GM12875 (cell line): ENCODE measurements around the gene RFNG.

Experiments used
- H3K4me3 ChIP-seq: one replicate; pipeline ENCODE4 v1.5.1; 2011; ENCODE audit warnings: low read depth, low read length, control low read depth
- TF ChIP-seq, protein P1 (sequence below): IDR thresholded peaks from 2 replicates; pipeline ENCODE4 v1.5.1; 2011; ENCODE audit warnings: low read depth, mild to moderate bottlenecking, control low read depth, inconsistent platforms, low read length, moderate library complexity, borderline replicate concordance; ENCODE audit not compliant: insufficient read depth

Gene RFNG

DNA sequence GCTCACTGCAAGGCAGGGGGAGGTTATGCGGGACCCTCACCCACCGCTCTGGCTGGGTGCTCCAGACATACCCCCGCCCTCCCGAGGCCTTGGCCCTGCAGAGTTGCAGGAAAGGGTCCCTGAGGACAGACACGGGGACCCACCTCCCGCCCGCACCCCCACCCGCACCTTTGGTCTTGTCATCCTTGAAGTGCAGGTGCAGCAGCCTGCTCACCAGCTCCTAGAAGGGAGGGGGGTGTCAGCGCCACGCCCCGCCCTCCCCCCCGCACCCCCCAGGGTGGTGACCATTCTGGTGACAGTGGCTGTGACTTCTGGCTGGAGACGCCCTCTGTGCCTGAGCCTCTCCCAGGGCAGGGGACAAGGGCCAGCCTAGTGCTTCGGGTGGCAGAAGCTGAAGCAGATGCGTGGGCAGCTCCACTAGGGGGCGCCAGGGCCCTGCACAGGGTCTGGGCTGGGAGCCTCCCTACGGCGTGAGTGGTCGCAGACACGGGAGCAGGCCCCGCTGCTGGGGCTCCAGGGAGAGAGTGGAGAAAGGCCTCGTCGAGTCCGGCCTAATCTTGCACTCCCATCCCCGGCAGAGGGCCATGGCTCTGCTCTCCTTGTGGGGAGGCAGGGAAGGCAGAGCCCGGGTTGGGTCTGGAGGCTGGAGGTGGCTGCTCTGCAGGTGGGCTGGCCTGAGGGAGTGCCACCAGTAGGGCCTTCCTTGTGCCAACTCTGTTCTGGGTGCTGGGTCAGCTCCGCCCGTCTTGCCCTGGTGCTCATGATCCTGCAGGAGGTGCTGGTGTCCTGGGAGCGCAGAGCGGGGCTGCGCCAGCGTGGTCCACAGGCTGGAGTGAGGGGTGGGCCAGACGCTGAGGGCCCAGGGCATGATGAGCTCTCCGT, 31.7 kb downstream of the RFNG start:
- TF ChIP-seq, protein P1, sequence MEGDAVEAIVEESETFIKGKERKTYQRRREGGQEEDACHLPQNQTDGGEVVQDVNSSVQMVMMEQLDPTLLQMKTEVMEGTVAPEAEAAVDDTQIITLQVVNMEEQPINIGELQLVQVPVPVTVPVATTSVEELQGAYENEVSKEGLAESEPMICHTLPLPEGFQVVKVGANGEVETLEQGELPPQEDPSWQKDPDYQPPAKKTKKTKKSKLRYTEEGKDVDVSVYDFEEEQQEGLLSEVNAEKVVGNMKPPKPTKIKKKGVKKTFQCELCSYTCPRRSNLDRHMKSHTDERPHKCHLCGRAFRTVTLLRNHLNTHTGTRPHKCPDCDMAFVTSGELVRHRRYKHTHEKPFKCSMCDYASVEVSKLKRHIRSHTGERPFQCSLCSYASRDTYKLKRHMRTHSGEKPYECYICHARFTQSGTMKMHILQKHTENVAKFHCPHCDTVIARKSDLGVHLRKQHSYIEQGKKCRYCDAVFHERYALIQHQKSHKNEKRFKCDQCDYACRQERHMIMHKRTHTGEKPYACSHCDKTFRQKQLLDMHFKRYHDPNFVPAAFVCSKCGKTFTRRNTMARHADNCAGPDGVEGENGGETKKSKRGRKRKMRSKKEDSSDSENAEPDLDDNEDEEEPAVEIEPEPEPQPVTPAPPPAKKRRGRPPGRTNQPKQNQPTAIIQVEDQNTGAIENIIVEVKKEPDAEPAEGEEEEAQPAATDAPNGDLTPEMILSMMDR = peak; percentile 97
- H3K4me3 ChIP-seq = no peak overlapping the region

DNA sequence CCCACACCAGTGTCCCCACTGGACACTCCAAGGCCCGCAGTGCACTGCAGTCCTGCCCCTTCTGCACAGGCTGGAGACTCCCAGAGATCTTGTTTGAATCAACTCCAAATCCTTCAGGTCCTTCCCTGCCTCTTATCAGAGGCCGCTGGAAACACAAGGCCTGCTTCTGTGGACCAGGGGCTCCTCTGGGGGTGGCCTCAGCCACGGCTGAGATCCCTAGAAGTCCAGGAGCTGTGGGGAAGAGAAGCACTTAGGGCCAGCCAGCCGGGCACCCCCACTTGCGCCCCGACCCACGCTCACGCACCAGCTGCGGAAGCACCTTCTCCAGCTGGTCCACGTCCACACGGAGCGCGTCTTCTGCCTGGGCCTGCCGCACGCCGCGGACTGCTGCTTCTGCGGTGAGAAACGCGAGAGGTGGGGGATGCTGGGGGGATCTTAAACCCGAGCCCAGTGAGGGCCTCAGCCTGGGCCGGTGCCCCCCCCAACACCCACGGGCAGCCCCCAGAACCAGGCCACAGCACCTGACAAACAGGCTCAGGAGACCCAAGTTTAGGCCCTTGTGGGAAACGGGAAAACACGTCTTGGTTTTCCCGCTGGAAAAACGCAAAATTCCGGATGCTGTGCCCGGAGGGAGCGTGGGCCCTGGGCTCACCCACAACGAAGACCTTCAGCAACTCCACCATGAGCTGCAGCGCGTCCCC, 32.5 kb downstream of the RFNG start:
- H3K4me3 ChIP-seq = no peak overlapping the region
- TF ChIP-seq, protein P1 = no peak

DNA sequence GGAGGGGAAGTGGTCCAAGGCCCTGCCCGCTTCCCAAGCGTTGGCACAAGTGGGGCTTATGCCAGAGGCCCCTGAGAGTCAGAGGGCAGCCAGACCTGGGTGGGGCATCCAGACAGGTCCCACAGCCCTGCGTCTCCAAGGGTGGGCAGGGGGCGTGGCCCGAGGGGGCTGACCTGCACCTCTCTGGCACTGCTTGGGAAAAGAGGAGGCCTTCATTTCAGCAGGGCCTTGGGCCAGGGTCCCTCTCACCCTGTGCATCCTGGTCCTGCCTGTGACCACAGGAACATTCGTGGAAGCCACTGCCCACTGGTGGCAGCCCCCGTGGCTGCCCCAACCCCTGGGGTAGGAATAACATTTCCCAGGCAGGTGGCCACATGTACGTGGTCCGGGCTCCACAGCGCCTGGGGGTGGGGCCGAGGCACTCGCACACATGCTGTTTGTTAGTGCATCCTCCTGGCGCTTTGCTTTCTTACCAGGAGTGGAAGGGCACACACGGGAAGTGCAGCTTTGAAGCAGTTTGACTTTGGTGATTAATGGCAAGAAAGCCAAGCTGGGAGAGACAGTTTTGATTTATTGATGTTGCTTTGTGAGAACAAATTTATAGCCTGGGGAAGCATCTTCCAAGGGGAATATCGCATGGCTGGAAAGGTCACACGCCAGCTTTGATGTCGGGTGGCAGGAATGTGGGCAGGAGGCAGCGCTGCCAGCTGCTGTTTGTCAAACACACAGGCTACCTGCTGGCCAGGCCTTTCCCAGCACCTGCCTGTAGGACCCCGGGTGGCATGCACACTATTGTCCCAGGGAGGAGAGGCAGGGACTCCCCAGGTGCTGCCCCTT, 33.2 kb downstream of the RFNG start:
- H3K4me3 ChIP-seq = no peak overlapping the region
- TF ChIP-seq, protein P1 = no peak

DNA sequence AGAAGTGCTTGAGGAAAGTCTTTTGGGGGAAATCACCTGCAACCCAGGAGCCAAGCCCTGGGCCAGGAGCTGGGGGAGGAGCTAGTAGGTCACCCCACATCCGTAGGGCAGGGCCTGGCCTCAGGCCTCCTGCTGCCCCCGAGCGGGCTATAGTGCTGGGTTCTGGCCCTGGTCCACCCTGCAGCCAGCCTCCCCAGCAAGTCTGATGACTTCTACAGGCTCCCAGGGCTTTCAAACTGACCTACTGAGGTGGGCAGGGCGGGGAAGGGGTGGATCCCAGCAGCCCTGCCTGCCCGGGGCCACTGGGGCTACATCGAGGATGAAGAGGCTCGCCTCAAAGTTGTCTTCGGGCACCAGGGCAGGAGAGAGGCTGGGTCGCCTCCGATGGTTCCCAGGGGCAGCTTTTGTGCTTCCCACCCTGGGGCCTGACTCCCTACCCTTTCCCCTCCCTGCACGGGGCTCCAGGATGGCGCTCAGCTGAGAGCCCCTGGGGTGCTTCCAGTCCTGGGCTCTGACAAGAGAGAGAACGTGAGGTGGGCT, 33.9 kb downstream of the RFNG start:
- no peak overlapping the region for H3K4me3 ChIP-seq
- TF ChIP-seq, protein P1 = no peak

DNA sequence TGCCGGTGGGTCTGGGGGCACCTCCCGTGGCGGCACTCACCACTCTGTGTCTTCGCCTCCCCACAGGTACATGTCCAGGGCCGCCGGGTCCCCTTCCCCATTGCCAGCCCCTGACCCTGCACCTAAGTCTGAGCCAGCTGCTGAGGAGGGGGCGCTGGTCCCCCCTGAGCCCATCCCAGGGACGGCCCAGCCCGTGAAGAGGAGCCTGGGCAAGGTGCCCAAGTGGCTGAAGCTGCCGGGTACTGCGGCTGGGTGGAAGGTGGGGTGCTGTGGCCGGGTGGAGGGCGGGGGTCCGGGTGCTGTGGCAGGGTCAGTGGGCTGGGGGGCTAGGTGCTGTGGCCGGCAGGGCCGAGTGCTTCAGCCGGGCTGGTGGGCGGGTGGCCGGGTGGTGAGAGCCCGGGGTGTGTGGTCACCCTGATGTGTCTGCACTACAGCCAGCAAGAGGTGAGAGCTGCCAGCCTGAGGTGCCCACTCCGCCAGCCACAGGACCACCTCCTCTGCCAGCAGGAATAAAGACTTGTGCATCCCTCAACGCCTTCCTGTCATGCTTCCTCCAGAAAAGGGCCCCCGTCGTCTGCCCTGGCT, 34.6 kb downstream of the RFNG start:
- TF ChIP-seq, protein P1 = no peak
- H3K4me3 ChIP-seq = no peak overlapping the region

DNA sequence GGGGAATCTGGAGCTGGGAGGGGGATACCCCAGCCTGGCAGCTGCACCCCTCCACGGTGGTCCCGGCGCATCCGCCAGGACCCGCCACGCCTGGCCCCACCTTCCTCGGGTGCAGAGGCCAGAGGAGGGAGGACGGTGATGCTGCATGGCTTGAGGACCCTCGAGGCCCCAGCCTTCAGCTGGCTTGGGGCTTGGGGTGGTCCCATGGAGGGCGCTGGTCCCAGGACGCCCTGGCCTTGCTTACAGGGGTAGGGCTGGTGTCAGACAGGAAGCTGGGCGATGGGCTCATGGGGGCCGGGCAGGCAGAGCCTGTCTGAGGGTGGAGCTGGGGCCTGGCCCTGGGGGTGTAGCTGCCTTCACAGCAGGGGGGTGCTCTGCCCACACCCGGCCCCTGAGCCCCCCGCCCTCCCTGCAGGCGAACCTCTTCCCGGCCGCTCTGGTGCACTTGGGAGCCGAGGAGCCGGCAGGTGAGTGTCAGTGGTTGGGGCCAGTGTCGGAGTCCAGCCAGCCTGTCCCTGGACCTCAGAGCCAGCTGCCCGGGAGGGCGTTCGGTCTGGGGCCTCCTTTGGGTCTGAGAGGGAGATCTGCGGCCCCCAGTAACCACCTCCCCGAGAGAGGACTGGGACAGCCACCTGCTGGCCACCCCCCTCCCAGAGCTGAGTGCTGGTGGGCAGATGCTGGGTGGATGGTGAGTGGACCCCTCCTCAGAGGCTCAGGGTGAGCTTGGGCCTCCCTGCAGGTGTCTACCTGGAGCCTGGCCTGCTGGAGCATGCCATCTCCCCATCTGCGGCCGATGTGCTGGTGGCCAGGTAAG, 35.3 kb downstream of the RFNG start:
- TF ChIP-seq, protein P1 = no peak
- no peak overlapping the region for H3K4me3 ChIP-seq
